ENCODE results near the gene FOXO3. TPM values are rescaled to one million over a fixed set of nuclear protein-coding genes. Genes with fewer than 3 reads are reported as not detected.

FOXO3 gene
- total RNA-seq, 6 experiments from 2014 or later = 18.1 to 45.2 (median 23.8) TPM

DNA sequence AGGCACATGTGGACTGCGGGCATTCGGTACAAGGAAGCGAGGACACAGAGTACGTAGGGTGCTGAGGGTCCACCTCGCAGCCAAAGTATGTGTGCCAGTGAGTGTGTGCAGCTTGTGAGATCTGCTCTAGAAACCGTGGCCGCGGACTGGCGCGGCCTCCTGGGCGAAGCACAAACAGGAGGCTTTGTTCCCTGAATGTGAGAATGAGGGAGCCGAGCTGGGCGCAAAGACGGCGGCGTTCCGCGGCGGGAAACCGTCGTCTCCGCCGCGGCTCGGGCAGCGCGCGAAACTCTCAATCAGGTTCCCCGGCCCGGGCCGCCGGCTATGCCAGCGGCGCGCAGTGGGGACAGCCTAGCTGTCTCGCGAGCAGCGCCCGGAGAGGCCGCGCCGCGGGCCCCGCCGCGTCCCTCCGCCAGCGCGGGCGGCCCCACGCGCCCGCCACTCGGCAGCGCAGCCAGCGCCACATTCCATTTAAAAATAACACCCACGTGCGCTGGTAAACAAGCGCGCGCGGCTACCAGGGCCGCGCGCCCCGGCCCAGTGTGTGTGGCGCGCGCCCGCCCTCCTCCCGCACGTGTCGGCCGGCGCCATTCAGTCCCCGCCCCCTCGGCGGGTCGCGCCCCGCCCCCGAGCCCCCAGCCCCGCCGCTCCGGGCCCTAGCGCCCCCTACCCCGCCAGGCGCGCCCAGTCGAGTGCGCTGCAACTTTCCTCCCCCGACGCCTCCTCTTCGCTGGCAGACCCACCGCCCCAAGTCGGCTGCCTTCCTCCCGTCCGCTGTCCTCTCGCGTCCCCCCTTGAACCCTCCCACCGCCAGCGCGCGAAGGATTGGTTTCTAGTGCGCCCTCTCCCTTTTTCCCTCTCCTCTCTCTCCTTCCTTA, 3.0 kb upstream of the FOXO3 start:
- Histone ChIP-seq H3K27me3 (no peaks in the 10 kb centered on the region), H3K9me3 (no peaks in the 10 kb centered on the region), H3K4me1 (peaks cover 0 to 34% (median 12%) of the 10 kb centered on the region in 4 donors), H3K36me3 (no peaks in the 10 kb centered on the region), H3K4me3 (peak overlapping the region; percentile 56 to 92 (median 83)), H3K27ac (peak overlapping the region; percentile 94 to 99 (median 99))
- DNase-seq = peak in 2 of 3 donors; percentile 78 to 79
- 1% methylated on average over 9 of the region's 105 CpGs for WGBS (ENCODE audit: insufficient coverage, low coverage, low lambda C conversion rate, missing lambda C conversion rate)
- peak; percentile 13 to 48 (median 35) for ATAC-seq
- TF ChIP-seq CTCF (IDR thresholded peaks at IDR 0.05) (peak in 3 of 4 donors; percentile 5 to 23 (median 7)), POLR2A (IDR thresholded peaks at IDR 0.05) (peak; percentile 49)
- intact Hi-C loops (cut with DNase I) = loop anchor here in 1 of 2 donors (10.0 kb wide), 1 partner anchor 207 kb away; no protein-coding TSS in a partner anchor

- no peaks in the 10 kb centered on the region for H3K36me3 ChIP-seq
- H3K4me1 ChIP-seq = peaks cover 0 to 42% (median 12%) of the 10 kb centered on the region in 4 donors
- under 1% methylated on average over 55 of the region's 58 CpGs for WGBS (ENCODE audit: insufficient coverage, low coverage, low lambda C conversion rate, missing lambda C conversion rate)
Observed at GRCh38 chr6:108558372-108559096, 2.2 kb upstream of the FOXO3 start.

GRCh38 chr6:108559097-108559883, 1.4 kb upstream of the FOXO3 start:
- Histone ChIP-seq H3K4me1 (peaks cover 0 to 49% (median 16%) of the 10 kb centered on the region in 4 donors), H3K9me3 (no peaks in the 10 kb centered on the region), H3K27me3 (no peaks in the 10 kb centered on the region), H3K4me3 (peak overlapping the region; percentile 90 to 93 (median 92)), H3K36me3 (no peaks in the 10 kb centered on the region), H3K27ac (peak overlapping the region; percentile 98 to 99 (median 99))
- DNase-seq = peak; percentile 95 to 97 (median 96)
- TF ChIP-seq POLR2A (IDR thresholded peaks at IDR 0.05) (peak; percentile 91), CTCF (IDR thresholded peaks at IDR 0.05) (no peak)
- intact Hi-C loops (cut with DNase I) = loop anchor here in 1 of 2 donors (10.0 kb wide), 1 partner anchor 206 kb away; no protein-coding TSS in a partner anchor
- peak; percentile 38 to 61 (median 53) for ATAC-seq
- WGBS (ENCODE audit: insufficient coverage, low coverage, low lambda C conversion rate, missing lambda C conversion rate) = under 1% methylated on average over 22 of the region's 84 CpGs

More at GRCh38 chr6:108558372-108559096, 2.2 kb upstream of the FOXO3 start:
- no peaks in the 10 kb centered on the region for H3K9me3 ChIP-seq
- peak overlapping the region; percentile 82 to 92 (median 83) for H3K4me3 ChIP-seq
- DNase-seq = peak; percentile 99
- ATAC-seq = peak; percentile 58 to 75 (median 68)
- intact Hi-C loops (cut with DNase I) = loop anchor here in 1 of 2 donors (10.0 kb wide), 1 partner anchor 206 kb away; no protein-coding TSS in a partner anchor
- TF ChIP-seq POLR2A (IDR thresholded peaks at IDR 0.05) = peak; percentile 72
- TF ChIP-seq CTCF (IDR thresholded peaks at IDR 0.05) = no peak
- H3K27me3 ChIP-seq = no peaks in the 10 kb centered on the region
- H3K27ac ChIP-seq = peak overlapping the region; percentile 98 to 99 (median 99)

Measured in right lobe of liver (tissue), 6 donors.